Muscle of arm (tissue), 12 donors: ENCODE results near the gene PRDM16. TPM values are rescaled to one million over a fixed set of nuclear protein-coding genes. Genes with fewer than 3 reads are reported as not detected.

Source experiments
- DNase-seq: peaks from one replicate; pipeline ENCODE4 v3.0.0-alpha.2; 2013
- polyA plus RNA-seq, 12 donors: library from polyadenylated mRNA; unstranded; fragments of 120-200 nt; gene quantifications; one replicate each; pipeline ENCODE4 v1.2.1, GENCODE V29; 2013; ENCODE audit not compliant: insufficient read length in 12 of 12

PRDM16 gene
- polyA plus RNA-seq, 12 donors = 0.66 to 2.0 (median 0.87) TPM; not detected in 2

DNA sequence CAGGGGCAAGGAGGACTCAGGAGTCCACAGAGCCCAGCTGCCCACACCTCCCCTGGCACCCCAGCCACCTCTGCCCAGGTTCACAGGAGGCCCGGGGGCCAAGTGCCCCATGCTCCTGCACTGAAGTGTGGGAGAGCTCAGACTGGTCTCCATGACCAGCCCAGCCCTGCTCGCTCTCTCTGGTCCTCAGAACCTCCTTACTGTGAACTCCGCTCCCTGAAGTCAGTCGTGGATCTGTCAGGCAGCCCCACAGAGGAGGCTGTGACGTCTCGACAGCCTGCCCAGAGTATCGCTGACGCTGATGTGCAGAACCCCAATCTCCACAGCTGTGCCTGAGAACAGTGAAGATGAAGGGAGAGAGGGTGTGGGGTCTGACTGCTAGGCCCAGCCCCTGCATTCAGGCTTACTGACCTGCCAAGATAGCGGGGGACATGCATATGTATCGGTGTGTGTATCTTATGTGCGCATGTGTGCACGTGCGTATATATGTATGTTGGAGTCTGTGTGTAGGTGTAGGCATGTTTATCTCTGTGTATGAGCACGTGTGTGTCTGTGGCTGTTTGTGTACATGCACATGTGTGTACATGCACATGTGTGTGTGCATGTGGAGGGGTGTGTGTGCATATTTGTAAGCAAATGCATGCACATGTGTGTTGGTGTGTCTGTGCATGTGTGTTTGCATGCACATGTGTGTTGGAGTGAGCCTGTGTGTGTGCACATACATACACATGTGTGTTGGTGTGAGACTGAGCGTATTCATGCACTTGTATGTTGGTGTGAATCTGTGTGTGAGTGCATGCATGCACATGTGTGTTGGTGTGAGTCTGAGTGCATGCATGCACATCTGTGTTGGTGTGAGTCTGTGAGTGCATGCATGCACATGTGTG is 267.0 kb downstream of the PRDM16 start:
- DNase-seq = no peak

DNA sequence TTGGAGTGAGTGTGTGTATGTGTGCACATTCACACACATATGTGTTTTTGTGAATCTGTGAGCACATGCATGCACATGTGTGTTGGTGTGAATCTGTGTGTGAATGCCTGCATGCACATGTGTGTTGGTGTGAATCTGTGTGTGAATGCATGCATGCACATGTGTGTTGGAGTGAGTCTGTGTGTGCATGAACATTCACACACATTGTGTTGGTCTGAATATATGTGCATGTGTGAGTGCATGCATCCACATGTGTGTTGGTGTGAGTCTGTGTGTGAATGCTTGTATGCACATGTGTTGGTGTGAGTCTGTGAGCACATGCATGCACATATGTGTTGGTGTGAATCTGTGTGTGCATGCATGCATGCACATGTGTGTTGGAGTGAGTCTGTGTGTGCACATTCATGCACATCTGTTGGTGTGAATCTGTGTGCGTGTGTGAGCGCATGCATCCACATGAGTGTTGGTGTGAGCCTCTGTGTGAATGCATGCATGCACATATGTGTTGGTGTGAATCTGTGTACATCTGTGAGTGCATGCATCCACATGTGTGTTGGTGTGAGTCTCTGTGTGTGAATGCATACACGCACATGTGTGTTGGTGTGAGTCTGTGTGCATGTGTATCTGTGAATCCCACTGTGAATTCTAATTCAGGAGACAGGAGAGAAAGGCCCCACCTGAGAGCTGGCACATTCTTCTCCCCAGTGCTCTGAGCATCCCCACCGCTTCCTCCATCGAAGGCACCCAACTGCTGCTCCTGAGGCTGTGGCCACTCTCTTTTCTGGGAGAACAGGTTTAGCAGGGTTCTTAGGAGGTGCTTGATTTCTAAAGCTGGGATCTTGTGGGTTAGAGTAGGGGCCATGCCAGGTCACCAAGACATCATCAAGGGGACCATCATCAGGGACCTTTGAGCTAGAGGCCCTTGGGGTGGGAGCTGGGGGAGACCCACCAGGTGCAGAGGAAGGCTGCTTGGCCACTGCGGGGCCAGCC is 267.9 kb downstream of the PRDM16 start:
- no peak for DNase-seq

DNA sequence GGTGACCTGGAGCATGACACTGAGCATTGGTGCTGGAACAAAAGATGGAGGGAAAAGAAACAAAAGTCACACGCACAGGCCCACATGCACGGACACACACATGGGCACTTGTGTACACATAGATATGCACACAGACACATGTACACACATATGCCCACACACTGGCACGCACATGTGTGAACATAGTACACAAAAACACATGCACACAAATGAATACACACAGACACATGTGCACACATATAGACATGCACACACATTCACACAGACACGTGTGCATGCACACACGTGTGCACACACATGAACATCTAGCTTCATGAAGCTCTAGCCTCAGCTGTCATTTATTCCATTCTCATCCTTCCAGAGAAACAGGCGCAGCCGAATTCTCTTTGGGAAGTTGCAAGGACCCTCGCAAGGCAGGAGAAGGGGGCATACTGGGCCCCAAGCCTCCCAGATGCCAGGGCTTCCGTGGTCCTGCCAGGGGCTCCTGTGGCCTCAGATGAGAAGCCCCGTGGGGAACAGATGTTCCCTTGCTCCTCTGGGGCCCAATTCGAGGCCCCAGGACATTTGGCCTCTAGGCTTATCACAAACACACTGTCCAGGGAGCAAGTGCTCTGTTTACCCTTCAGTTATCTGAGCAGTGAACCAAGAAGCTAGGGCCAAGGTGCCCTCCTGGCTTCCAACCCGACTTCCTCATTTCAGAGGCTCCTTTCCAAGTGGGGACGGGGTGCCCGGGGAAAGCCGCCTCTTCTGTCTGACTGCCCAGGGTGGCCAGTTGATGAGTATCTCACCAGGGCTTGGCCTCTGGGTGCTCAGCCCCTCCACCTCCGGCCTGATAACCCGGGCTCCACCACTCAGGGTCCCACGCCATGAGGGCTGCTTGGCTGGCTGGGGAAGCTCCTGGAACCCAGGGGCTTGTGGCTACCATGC is 269.1 kb downstream of the PRDM16 start:
- DNase-seq = no peak

DNA sequence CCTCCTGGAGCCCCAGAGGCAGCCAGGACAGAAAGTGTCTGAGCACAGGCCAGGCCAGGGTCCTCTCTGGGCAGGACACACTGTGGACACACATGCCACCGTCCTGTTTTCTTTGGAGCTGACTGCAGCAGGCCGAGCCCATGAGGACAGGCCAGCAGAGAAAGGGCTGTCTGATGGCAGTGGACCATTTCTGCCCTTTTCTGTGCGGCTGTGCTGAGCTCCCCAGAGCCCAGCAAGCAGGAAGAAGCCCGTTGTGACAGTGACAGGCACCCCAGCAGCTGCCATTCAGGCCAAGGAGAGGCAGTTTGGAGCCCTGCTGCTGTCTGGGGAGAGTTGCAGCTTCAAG is 269.7 kb downstream of the PRDM16 start:
- DNase-seq = no peak

DNA sequence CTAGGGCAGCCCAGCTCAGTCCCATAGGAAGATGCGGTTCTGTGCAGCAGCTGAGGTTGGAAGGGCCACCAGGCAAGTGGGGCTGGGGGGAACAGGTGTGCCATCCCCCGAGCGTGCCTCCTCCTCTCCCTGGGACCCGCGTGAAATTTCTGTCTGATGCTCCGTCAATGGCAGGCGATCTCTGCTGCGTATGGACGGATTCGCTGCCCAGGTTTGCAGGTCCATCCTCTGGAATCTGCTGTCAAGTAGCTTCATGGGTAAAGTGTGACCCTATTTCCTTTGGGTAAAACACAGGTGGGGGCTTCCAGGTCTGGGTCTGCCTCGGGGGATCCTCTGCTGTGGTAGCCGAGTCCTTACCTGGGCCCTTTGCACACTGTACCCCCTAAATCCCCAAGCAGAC is 270.9 kb downstream of the PRDM16 start:
- no peak for DNase-seq

DNA sequence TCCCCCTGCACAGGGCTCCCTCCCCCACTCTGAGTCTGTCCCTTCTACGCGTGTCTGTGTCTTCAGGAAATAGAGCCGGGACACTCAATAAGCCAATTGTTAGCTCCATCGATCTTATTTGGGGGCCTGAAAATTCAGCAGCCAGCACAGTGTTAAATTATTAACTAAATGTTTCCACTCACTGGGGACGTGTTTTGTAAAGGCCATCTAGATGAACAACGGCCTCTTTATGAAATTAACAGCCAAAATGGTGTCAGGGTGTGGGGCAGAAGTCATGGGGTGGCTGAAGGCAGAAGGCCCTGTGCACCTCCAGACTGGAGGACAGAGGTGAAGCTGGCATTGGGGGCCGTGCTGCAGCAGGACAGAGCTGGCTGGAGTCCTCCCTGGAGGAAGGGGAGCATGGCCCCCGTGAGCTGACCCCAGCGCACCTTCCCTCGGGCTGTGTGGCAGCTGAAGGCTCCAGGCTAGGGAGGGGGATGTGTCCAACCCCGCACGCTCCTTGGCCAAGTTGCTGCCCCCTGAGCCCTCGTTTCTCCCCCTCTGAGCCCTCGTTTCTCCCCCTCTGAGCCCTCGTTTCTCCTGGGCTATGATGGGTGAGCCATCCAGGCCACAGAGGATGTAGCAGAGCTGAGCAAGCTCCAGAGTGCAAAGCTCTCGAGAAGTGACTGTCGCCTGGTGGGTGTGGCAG is 271.7 kb downstream of the PRDM16 start:
- DNase-seq = no peak

DNA sequence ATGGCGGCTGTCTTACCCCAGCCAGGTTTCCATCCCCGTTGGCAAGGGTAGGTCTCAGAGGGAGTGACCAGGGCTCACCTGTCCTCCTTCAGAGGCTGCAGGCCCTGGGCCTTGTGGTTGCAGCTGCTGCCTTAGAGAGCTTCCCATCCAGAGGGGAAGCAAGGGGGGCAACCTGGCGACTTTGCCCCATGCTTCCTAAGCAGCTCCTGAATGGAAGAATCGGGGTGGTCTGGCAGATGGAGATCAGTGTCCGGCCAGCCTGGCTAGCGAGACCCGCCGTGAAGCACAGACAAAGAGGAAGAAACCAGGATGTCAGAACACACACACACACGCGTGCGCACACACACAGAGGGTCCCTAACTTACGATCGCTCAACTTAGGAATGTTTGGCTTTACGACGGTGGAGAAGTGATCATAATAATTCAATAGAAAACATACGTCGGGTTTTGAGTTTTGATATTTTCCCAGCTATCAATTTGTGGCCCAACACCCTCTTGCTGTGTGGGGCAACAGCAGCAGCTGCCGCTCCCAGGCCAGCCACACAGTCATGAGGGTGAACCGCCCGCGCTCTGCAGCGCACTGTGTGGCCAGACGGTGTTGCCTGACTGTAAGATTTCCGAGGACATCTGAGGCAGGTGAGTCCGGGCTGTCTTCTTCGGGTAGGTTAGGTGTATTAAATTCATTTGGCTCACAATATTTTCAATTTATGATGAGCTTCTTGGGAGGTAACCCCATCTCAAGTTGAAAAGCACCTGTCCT is 272.4 kb downstream of the PRDM16 start:
- no peak for DNase-seq

DNA sequence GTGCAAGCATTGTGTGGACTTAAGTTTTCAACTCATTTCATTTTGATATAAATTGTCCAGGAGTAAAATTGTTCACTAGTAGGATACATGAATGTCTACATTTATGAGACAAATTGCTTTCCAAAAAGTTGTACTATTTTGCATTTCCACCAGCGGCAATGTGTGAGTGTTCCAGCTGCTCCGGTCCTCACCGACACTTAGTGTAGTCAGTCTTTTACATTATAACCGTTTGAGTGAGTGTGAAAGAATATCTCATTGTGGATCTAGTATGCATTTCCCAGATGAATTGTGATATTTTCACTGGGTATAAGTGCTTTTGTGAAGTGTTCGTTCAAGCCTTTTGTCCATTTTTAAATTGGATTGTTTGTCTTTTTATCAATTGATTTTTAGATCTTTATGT is 274.0 kb downstream of the PRDM16 start:
- DNase-seq = no peak

DNA sequence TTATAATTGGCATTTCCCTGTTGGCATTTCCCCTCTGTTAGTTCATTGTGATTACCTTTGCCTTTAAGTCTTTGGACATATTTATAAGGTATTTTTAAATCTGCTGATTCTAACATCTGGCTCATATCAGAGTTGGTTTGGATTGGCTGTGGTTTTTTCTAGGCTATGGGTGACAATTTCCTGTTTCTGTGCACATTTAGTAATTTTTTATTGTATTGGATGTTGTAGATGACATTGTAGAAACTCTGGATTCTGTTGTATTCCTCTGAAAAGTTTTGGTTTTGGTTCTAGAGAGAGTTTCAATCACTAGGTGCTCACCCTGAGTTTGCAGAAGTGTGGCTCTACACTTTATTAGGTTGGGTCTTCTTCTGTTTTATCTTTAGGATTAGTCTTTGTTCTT is 275.4 kb downstream of the PRDM16 start:
- no peak for DNase-seq

DNA sequence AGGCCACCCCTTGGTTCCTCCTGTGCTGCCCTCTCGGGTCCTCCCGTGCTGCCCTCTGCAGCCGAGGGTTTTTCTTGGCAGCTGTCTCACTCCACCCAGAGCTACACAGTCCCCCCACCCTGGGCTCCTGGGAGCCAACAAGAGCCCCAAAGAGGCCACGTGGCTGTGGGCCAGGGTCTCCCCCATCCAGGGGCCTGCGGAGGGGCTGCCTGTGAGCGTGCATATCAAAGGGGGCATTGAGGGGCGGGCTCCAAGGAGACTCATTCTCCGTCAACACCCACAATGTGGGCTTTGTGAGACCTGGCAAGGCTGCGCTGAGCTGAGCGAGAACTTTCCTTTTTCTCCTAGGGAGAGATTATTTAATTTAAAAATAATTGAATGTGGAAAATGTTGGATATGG is 276.8 kb downstream of the PRDM16 start:
- DNase-seq = no peak

DNA sequence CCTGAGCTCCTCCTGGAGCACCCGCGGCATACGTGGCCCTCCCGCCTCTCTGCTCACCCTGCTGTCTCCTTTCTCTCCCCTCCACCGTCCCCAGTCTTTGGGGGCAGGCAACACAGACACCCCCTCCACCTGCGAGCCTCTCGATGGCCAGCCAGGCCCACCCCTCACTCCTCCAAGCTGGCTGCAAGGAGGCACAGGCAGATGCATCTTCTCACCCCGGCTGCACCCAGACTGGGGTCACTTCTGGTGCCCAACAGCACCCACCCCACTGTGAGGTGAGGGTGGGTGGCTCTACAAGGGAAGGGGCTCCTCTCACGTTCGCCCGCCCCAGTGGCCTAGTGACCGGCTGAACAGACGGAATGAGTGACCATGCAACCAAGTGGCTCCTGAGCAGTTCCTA is 277.5 kb downstream of the PRDM16 start:
- DNase-seq = no peak

DNA sequence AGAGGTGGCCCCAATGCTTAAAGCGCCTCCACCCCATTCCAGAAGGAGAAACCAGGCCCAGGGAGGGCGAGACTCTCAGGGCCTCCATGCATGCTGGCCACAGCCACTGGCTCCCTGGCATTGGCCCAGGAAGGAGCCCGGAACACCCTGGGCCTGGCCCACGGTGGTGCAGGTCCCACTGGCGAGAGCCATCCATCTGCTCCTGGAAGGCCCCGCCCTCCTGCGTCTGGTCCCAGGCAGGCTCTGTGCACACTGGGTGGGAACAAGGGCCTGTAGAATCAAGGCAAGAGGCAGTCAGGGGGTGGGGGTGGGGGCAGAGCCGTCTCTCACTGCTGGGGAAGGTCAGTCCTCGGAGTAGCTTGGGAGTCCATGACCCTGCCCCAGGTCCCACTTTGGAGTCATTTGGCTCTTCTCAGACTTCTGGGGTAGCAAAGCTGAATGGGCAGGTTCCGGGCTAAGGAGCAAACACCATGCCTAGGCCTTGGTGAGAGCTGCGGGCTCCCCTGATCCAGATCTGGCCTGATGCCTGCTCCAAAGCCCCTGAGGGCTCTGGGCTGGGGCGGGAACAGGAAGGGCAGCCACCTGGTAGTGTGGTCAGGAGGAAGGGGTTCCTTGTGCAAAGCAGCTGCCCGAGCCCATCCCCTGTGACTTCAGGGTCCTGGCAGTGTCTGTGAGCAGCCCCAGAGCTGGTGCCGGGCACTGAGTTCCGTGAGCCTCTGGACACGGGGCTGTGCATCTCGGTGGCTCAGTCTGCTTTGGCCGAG is 278.4 kb downstream of the PRDM16 start:
- no peak for DNase-seq

DNA sequence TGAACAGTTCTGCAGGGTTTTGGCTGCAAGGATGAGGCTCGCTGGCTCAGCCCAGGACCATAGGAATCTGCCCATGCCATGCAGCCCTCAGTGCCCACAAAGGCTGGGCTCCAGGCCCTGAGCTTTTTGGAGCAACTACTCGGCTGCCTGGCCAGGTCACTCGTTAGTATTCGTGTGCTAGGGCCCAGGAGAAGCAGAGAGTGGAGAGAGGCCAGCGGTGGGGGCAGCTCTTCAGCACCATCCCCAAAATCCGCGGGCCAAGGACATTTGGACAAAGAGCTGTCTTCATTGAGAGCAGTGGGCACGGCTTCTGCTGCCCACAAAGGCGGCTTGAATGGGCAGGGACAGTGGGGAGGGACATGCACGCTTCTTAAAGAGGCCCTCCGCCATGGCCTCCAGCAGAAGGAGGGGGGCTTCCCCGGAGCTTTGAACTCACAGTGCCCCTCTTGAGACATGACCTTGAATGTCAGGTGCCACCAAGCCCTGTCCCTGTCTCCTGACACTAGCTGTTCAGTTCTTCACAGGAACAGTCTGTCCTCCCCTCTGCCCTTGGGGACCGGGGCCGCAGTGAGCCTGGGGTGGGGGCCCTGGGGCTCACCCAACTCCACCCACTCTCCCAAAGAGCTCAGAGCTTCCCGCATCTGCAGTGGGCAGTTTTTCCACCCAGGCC is 279.3 kb downstream of the PRDM16 start:
- DNase-seq = no peak

DNA sequence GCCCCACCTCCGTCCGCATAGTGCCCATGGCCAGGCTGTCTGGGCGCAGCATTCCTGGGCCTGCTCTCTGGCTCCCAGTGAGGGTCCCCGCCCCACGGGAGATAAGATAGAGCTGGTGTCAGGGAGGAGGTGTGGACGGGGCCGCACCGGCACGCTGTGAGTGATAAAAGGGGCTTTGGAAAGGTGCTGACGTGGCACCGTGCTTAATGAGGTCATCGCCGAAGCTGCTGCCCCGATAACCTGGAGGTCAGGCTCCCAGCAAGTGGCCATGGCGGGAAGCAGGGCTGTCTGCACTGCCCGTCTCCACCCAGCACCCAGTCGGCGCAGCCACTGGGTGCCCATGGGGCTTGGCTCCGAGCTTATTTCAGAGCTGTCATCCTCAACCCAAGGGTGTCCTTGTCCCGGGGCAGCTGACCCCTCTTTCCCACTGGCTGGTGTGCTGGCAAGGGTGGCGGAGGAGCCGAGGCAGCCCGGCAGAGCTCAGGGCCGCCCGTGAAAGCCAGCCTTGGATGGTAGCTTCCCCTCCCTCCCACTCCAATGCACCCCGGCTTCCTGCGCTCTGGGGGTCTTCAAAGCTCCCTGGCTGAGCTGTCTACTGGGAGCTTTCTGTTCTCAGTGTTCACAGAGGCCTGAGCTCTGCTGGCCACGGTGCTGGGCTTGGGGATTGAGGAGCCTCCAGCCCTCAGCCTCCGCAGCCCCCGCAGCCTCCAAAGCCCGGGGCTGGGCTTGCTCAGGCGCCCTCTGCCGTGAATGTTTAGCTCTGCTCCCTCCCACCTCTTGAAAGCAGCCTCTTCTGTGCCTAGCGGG is 280.4 kb downstream of the PRDM16 start:
- DNase-seq = no peak

DNA sequence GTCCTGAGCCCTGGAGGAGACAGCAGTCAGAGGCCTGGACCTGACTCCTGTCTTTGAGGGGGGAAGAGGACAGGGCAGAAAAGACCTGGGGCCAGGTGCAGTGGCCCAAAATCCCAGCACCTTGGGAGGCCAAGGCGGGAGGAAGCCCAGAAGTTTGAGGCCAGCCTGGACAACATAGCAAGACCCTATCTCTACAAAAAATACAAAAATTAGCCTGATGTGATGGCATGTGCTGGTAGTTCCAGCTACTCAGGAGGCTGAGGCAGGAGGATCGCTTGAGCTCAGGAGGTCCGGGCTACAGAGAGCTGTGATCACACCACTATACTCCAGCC is 280.9 kb downstream of the PRDM16 start:
- DNase-seq = no peak

DNA sequence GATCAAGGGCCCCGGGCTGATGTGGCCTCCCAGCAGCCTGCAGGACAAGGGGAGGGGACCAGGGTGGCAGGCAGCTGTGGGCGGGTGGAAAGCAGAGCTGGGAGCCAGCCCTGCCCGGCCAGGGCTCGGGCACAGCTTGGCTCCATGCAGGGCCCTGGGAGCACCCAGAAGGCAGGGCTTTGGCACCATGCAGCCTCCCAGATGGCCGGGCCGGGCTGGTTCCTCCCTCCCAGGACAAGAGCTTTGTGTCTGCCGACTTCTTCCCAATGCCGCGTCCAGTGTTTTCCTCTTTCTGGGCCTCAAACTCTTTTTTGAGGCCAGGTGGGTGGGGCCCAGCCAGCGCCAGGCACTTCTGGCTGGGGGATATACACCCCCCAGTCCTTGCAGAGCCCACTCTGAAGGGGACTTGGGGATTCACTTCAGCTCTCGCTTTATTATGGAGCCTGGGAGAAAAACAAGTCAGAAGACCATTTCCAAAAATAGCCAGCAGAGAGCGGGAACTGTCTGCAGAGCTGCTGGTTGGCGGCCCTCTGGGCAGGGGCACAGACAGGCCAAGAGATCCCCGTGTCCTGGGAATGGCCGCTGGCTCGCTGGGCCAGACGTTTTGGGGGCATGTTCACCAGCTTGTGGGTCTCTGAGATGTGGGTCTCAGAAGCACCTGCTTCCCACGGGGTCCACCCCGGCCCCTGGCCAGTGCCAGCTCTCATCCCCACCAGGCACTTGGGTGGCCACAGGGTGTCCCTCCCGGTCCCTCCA is 281.7 kb downstream of the PRDM16 start:
- DNase-seq = peak; percentile 24
